CD4-positive, alpha-beta T cell treated with Interleukin-17A for 1 hour (primary cell): Measurements from ENCODE around the gene CDIP1.

Source experiments
- DNase-seq: peaks from one replicate; pipeline ENCODE4 v3.0.0-alpha.2; 2020

CDIP1 gene

DNA sequence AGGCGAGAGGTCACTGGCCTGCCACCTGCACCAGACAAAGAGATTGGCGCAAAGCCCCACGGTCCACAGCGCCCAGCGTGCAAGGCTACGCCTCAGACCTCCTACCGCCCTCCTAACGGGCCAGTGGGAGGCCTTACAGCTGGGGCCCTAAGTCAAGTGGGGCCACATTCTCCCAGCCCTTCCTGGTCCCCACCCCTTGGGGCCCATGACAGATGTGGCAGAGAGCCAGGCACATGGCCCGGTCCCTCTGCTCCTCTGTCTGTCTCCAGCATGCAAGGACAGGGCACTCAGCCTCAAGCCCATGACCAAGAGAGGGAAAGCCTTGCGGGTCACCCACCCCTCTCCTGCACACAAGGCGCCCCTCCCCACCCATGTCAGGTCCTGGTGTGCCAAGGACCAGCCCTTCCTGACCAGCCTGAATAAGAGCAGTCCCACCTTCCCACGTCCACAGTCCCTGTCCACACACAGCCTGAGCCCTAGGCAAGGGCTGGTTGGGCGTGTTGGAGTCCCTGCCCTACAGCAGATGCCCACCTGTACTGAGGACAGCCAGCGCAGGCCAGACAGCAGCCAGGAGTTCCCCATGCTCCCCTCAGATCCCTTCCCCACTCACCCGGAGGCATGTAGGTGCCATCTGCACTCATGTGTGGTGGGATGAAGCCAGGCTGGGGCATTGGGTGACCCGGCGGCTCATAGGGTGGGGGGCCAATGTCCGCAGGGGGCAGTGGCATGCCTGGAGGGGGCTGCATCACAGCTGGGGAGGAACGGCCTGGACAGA, 25.3 kb downstream of the CDIP1 start:
- DNase-seq, result no peak

GRCh38 chr16:4512473-4512872, 26.1 kb downstream of the CDIP1 start:
- no peak for DNase-seq

- DNase-seq, result no peak
These were observed 27.0 kb downstream of the CDIP1 start for GRCh38 chr16:4511441-4512082.

DNA sequence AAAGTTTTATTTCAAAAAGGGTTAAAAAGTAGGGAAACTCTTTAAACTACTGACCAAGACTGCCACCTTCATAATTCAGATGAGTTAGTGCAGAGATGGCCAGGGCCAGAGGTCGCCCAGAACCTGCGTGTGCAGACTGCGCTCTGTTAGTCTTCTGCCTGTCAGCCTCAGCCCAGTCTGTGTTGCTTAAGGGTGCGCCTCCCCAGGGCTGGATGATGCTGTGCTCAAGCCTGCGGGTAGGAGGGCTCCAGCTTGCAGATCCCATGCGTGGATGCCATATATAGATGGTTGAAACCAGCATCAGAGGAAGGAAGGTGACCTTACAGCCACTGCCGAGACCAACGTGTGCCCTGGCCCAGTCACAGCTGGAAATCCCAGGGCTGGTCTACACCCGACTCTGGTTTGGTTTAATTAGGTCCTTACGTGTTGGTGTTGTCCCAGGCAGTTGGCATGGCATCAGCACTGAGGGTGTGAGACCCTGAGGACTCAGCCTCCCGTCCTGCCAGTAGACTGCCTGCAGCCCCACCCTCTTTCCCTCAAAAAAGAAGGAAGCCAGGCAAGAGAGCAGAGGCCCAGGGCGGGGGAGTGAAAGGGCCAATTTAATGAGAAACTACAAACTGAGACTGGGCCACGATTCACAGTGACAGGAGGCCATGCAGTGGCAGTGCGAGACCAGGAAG, 27.7 kb downstream of the CDIP1 start:
- no peak for DNase-seq

GRCh38 chr16:4510131-4510530, 28.4 kb downstream of the CDIP1 start:
- no peak for DNase-seq

DNA sequence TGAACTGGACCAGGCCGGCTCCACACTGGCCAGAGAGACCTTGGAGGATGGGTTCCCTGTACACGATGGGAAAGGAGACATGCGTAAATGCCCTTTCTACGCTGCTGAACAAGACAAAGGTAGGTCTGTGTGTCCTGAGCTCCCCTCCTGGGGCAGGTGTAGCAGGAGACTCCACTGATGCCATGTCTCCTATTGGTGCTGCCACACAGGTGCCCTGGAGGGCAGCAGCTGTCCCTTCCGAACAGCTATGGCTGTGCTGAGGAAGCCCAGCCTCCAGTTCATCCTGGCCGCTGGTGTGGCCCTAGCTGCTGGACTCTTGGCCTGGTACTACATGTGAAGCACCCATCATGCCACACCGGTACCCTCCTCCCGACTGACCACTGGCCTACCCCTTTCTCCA, 29.2 kb downstream of the CDIP1 start:
- DNase-seq, result no peak

GRCh38 chr16:4508806-4509205, 29.8 kb downstream of the CDIP1 start:
- no peak for DNase-seq

- DNase-seq, result no peak
These were observed 30.8 kb downstream of the CDIP1 start for GRCh38 chr16:4507588-4508345.

GRCh38 chr16:4506450-4506849, 32.1 kb downstream of the CDIP1 start:
- peak; percentile 81 for DNase-seq

DNA sequence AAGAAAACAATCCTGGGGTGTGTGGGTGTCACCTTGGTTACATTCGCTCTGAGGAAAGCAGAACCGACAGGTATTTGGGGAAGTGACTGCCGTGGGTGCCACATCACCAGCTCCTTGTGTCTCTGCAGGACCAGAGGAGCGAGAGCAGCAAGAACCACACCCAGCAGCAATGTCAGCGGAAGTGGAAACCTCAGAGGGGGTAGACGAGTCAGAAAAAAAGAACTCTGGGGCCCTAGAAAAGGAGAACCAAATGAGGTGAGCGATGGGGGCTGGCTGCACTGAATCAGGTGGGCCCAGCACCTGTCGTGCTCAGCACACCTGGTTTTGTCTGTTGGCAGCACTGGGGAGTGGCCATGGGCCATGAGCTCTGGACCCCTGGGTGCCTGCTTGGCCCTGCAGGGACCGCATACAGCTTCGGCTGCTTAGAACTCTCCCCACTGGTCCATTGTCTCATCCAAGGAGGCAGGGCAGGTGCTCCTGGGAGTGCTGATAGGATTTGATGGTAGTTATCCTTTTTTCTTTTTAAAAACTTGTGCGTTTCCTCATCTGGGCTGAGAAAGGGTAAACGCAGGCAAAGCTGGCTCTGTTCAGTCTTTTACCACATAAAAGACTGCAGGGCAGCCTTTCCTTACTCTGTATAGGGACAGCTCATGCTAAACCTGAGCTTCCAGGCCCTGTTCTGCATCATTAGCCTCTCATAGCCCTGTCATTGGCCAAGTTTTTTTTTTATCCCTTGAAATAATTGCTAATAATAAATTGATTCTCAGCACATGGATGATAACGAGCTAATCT, 33.0 kb downstream of the CDIP1 start:
- DNase-seq, result peak; percentile 89

GRCh38 chr16:4501071-4501478, 37.5 kb downstream of the CDIP1 start:
- DNase-seq, result no peak

DNA sequence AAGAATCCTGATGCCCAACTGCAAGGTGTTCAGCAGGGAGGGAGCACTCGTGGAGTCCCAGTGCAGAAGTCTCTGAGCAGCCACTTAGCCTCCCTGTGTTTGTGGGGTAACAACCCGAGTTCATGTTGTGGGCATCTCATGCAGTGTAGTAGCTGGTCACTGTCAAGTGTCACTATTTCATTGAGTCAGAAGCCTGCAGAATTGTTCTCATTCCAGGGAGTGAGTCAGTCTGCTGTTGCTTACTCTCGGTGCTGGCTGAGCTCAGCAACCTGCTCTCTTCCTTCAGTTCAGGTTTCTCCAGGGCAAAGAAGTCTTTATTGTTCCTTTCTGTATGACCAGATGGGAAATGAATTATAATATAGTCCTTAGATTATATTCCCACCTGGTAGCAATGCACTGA, 38.3 kb downstream of the CDIP1 start:
- DNase-seq, result no peak

DNA sequence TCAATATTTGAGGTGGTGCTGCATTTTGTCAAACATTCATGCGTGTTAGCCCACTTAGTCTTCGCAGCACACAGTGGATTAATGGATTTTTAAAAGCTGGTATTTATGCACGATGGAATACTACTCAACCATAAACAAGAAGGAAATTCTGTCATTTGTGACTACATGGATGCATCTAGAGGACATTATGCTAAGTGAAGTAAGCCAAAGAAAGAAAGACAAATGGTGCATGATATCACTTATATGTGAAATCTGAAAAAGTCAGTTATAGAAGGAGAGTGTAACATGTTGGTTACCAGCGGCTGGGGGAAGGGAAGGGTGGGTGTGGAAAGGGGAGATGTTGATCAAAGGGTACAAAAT, 39.4 kb downstream of the CDIP1 start:
- DNase-seq, result no peak

GRCh38 chr16:4498546-4499195, 39.9 kb downstream of the CDIP1 start:
- no peak for DNase-seq

DNA sequence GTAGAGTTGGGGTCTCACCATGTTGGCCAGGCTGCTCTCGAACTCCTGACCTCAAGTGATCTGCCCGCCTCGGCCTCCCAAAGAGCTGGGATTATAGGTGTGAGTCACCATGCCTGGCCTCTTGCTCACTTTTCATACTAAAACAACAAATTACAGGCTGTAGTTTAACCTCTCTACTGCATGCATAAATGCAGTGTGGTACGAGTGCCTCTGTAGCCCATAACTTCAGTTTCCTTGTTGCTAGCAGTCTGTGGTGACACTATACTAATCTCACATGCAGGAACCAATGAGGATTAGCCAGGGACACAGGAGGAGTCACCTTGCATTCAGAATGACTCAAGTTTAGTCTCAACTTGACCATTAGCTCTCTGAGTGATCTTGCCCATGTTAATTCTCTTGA, 42.3 kb downstream of the CDIP1 start:
- DNase-seq, result no peak

- no peak for DNase-seq
These were observed 42.8 kb downstream of the CDIP1 start for GRCh38 chr16:4495766-4496165.

DNA sequence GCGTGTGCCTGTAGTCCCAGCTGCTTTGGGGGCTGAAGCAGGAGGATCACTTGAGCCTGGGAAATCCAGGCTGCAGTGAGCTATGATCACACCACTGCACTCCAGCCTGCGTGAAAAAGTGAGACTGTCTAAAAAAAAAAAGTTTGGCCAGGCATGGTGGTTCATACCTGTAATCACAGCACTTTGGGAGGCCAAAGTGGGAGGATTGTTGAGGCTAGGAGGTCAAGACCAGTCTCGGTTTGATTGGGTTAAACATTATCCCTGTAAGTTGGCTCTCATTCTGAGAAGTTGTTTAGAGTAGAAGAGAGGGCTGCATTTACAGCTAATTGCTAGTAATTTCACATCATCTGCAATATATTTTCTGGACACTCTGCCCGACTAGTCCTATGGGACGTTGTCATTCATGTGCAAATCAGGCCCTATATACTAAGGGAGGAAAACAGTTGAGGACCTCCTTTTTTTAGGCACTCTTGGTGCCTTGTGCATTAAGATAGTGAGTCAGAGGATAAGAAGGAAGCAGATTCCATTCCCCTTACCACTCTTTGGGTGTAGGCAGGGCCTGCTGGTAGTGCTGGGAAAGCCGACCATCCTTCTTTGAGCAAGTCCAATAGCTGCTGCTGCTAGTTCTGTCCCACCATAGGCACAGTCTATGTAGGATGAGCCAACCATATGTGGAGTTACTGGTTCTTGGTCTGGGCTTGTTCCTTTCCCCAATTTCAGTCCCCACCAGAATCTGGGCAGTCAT, 43.7 kb downstream of the CDIP1 start:
- DNase-seq, result no peak

DNA sequence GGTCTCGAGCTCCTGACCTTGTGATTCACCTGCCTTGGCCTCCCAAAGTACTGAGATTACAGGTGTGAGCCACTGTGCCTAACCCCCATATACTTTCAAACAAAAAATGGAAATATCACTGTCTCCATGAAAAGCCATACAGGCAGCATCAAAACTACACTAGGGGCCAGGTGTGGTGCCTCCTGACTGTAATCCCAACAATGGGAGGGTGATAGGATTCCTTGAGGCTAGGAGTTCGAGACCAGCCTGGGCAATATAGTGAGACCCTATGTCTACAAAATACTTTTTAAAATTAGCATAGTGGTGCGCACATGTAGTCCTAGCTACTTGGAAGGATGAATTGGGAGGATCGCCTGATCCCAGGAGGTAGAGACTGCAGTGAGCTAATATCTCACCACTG, 46.7 kb downstream of the CDIP1 start:
- DNase-seq, result no peak

DNA sequence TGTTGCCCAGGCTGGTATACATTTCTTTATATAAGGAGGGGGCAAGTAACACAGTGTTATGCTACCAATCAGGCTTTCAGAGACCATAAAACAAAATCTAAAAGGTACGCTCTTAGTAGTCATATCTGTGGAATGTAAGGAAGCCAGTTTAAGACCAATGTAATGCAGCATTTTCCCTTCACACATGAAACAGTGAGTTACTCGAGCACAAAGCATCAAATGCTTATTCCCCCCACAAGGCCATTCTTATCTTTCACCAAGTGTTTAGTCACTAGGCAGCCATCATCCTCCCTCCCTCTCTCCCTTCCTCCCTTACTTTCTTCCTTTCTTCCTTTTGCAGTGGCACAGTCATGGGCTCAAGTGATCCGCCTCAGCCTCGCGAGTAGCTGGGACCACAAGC, 49.5 kb downstream of the CDIP1 start:
- DNase-seq, result no peak

DNA sequence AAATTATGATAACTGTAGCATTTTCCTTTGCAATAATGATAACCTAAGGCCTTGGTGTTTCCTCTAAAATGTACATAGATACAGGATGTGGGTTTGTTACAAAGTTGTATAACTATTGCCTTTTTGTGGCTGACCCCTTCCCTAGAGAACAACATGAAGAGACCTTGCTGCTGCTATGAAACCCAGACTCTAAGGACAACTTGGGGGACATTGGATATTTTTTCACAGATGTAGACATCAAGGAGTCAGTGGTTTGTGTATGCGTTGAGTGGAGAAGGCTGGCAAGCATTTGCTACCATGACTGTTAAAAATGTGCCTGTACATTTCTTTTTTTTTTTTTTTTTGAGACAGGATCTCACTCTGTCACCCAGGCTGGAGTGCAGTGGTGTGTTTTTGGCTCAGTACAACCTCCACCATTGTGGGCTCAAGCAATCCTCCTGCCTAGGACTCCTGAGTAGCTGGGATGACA, 50.0 kb downstream of the CDIP1 start:
- DNase-seq, result peak; percentile 69

- no peak for DNase-seq
These were observed 50.5 kb downstream of the CDIP1 start for GRCh38 chr16:4487955-4488498.
